SK-N-SH (cell line): ENCODE results near the gene UST. TPM values are rescaled to one million over a fixed set of nuclear protein-coding genes. Genes with fewer than 3 reads are reported as not detected.

Source experiments
- CTCF ChIA-PET: fragments of 300-600, 350-600 bp; formaldehyde crosslinking; extraction: SDS; loops from one replicate; lab custom pipeline; 2021; lab: Yijun Ruan, JAX
- POLR2A ChIA-PET: fragments of 350-600 bp; sonication (Branson Sonifier 250); formaldehyde crosslinking; extraction: SDS; loops from one replicate; lab custom pipeline; 2020; ENCODE audit warnings: antibody characterized with exemption, inconsistent platforms; lab: Yijun Ruan, JAX
- DNase-seq: peaks from one replicate; pipeline ENCODE4 v3.0.0; 2012
- H2AFZ ChIP-seq: fragments of 200-600 bp; sonication (generic); 2 replicates; pipeline ENCODE4 v1.8.1; 2016; ENCODE audit warnings: antibody characterized with exemption, mild to moderate bottlenecking, low read depth
- H3F3A ChIP-seq: fragments of 200-600 bp; sonication (generic); replicated peaks from 2 replicates; pipeline ENCODE3; 2016; ENCODE audit warnings: antibody characterized with exemption, mild to moderate bottlenecking; ENCODE audit not compliant: insufficient read depth
- H3K27ac ChIP-seq, 2 experiments: fragments of 200-500 bp in 1 of 2; fragments of 200-600 bp in 1 of 2; sonication (Bioruptor generic) in 1 of 2; sonication (generic), shearing (Covaris generic) in 1 of 2; 2 replicates each; pipeline versions ENCODE4 v1.5.1 to v1.6.1; 2014 to 2016; ENCODE audit warnings: low read depth in 2 of 2, inconsistent platforms in 1 of 2, low read length in 1 of 2, mild to moderate bottlenecking in 1 of 2, mixed read lengths in 1 of 2
- H3K27me3 ChIP-seq: fragments of 200-600 bp; sonication (generic), shearing (Covaris generic); 2 replicates; pipeline ENCODE4 v1.6.1; 2016; ENCODE audit warnings: mixed run types; ENCODE audit not compliant: insufficient read depth
- H3K36me3 ChIP-seq, 2 experiments: fragments of 200-500 bp in 1 of 2; fragments of 200-600 bp in 1 of 2; sonication (Bioruptor generic) in 1 of 2; sonication (generic) in 1 of 2; replicated peaks in 1 of 2; 2 replicates each; pipeline versions ENCODE3 to v1.5.1; 2014 to 2016; ENCODE audit warnings: low read length in 1 of 2, mild to moderate bottlenecking in 1 of 2; ENCODE audit not compliant: insufficient read depth in 2 of 2, control insufficient read depth in 1 of 2
- H3K4me1 ChIP-seq, 2 experiments: fragments of 200-500 bp in 1 of 2; fragments of 200-600 bp in 1 of 2; sonication (Bioruptor generic) in 1 of 2; sonication (generic), shearing (Covaris generic) in 1 of 2; 2 replicates each; pipeline versions ENCODE4 v1.5.1 to v1.6.1; 2014 to 2016; ENCODE audit warnings: low read depth in 1 of 2, low read length in 1 of 2, mixed run types in 1 of 2; ENCODE audit not compliant: insufficient read depth in 2 of 2, control insufficient read depth in 1 of 2
- H3K4me2 ChIP-seq: fragments of 200-600 bp; sonication (generic), shearing (Covaris generic); 2 replicates; pipeline ENCODE4 v1.6.1; 2017; ENCODE audit warnings: mixed run types
- H3K4me3 ChIP-seq, 2 experiments: fragments of 200-500 bp in 1 of 2; fragments of 200-600 bp in 1 of 2; sonication (Bioruptor generic) in 1 of 2; sonication (generic), shearing (Covaris generic) in 1 of 2; 2 replicates each; pipeline versions ENCODE4 v1.5.1 to v1.8.1; 2014 to 2016; ENCODE audit warnings: low read depth in 2 of 2, inconsistent platforms in 1 of 2, low read length in 1 of 2, mild to moderate bottlenecking in 1 of 2, mixed read lengths in 1 of 2, moderate library complexity in 1 of 2
- H3K79me2 ChIP-seq: fragments of 200-600 bp; sonication (generic); 2 replicates; pipeline ENCODE4 v1.8.1; 2017; ENCODE audit warnings: mild to moderate bottlenecking; ENCODE audit not compliant: insufficient read depth
- H3K9ac ChIP-seq: fragments of 200-600 bp; sonication (generic); 2 replicates; pipeline ENCODE4 v1.6.1; 2017; ENCODE audit warnings: mixed run types
- H3K9me2 ChIP-seq: fragments of 200-600 bp; sonication (generic); 2 replicates; pipeline ENCODE4 v1.6.1; 2017; ENCODE audit warnings: mixed run types
- H3K9me3 ChIP-seq: fragments of 200-600 bp; sonication (generic); 2 replicates; pipeline ENCODE4 v1.6.1; 2017; ENCODE audit warnings: mixed run types, mild to moderate bottlenecking, moderate library complexity
- H4K20me1 ChIP-seq: fragments of 200-600 bp; sonication (generic); 2 replicates; pipeline ENCODE4 v1.6.1; 2017; ENCODE audit warnings: mild to moderate bottlenecking, mixed run types; ENCODE audit not compliant: insufficient read depth
- EP300 ChIP-seq, 2 experiments: IDR thresholded peaks; 2 replicates each; pipeline versions ENCODE4 v1.4.0 to v1.6.1; 2012; ENCODE audit warnings: borderline replicate concordance in 1 of 2, low read depth in 1 of 2, low read length in 1 of 2
- FOSL2 ChIP-seq: IDR thresholded peaks from 2 replicates; pipeline ENCODE4 v1.4.0; 2012; ENCODE audit warnings: low read depth, mild to moderate bottlenecking, moderate library complexity, borderline replicate concordance
- FOXM1 ChIP-seq: IDR thresholded peaks from 2 replicates; pipeline ENCODE4 v1.4.0; 2012; ENCODE audit warnings: low read depth, mild to moderate bottlenecking
- JUND ChIP-seq: IDR thresholded peaks from 2 replicates; pipeline ENCODE4 v1.4.0; 2012
- POLR2AphosphoS5 ChIP-seq: IDR thresholded peaks from 2 replicates; pipeline ENCODE4 v1.6.1; 2012; ENCODE audit warnings: low read depth, low read length
- SIN3A ChIP-seq: IDR thresholded peaks from 2 replicates; pipeline ENCODE4 v1.6.1; 2012; ENCODE audit warnings: low read depth, mild to moderate bottlenecking, low read length, moderate library complexity, borderline replicate concordance
- TCF12 ChIP-seq: IDR thresholded peaks from 2 replicates; pipeline ENCODE4 v1.4.0; 2012
- YY1 ChIP-seq: IDR thresholded peaks from 2 replicates; pipeline ENCODE4 v1.4.0; 2012; ENCODE audit warnings: low read depth, mild to moderate bottlenecking
- WGBS: methylation state at CpG from one replicate; pipeline ENCODE4 v1.1.6; 2017; ENCODE audit warnings: low lambda C conversion rate; 5-methylcytosine and 5-hydroxymethylcytosine counted together
- polyA plus RNA-seq, 3 experiments: library from polyadenylated mRNA; depleted of rRNA; stranded (reverse); fragments of >200 nt; gene quantifications; 2 replicates each; pipeline ENCODE4 v1.2.3, GENCODE V29; 2012
- TF ChIP-seq, protein P1 (sequence below): IDR thresholded peaks from 2 replicates; pipeline ENCODE4; 2012
- TF ChIP-seq, protein P2 (sequence below): IDR thresholded peaks from 2 replicates; pipeline ENCODE4 v1.4.0; 2012; ENCODE audit warnings: low read depth, borderline replicate concordance
- TF ChIP-seq, protein P3 (sequence below): IDR thresholded peaks from 2 replicates; pipeline ENCODE4 v1.6.1; 2012; ENCODE audit warnings: mild to moderate bottlenecking, low read depth, low read length, moderate library complexity
- TF ChIP-seq, protein P4 (sequence below): IDR thresholded peaks from 2 replicates; pipeline ENCODE4 v1.4.0; 2012; ENCODE audit warnings: low read depth

Gene UST
- polyA plus RNA-seq, 1 of the 3 experiments (the other 2 are of a cell fraction) = 1.7 TPM

DNA sequence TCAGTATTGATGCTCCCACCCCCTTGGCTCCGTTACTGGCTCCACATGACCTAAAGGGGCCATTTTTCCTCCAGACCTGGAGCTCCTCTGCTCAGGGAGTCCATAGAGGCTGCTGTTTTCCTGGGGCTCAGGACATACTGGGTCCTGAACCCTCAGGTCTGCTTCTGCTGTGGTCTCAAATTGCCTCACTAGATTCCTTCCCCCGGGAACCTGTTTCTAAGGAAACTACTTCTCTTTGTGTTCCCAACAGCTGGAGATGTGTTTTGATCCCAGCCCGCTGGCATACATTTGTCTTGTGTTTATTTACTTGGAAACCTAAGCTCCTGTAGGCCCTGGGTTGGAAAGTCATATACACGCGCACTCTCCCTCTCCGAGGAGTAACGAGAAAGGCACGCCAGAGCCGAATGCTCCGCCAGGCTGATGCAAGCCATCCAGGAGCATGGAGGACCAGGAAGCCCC is 222.8 kb downstream of the UST start:
- no peak for TF ChIP-seq YY1
- Histone ChIP-seq H3K9me3 (no peaks in the 10 kb centered on the region), H3F3A (peaks cover 13% of the 10 kb centered on the region), H3K79me2 (no peaks in the 10 kb centered on the region), H3K9me2 (no peaks in the 10 kb centered on the region), H2AFZ (no peak overlapping the region), H3K4me2 (no peak overlapping the region), H3K27me3 (no peaks in the 10 kb centered on the region; the same call in 1 of the 2 replicates), H3K27ac (no peak overlapping the region), H3K9ac (no peak overlapping the region), H3K36me3 (no peaks in the 10 kb centered on the region), H3K4me3 (no peak overlapping the region), H3K4me1 (peaks cover 0 to 5% of the 10 kb centered on the region in 2 experiments; a peak in 1 of 4 replicates), H4K20me1 (no peaks in the 10 kb centered on the region)
- CTCF ChIA-PET = interaction anchor here (1.0 to 1.7 kb wide), 2 partner anchors 409 to 1846 kb away, joined by 3 to 6 read pairs; no protein-coding TSS in a partner anchor
- no peak for DNase-seq
- 70% methylated on average over 10 of the region's 10 CpGs for whole genome bisulfite sequencing
- POLR2A ChIA-PET = no interaction called here

DNA sequence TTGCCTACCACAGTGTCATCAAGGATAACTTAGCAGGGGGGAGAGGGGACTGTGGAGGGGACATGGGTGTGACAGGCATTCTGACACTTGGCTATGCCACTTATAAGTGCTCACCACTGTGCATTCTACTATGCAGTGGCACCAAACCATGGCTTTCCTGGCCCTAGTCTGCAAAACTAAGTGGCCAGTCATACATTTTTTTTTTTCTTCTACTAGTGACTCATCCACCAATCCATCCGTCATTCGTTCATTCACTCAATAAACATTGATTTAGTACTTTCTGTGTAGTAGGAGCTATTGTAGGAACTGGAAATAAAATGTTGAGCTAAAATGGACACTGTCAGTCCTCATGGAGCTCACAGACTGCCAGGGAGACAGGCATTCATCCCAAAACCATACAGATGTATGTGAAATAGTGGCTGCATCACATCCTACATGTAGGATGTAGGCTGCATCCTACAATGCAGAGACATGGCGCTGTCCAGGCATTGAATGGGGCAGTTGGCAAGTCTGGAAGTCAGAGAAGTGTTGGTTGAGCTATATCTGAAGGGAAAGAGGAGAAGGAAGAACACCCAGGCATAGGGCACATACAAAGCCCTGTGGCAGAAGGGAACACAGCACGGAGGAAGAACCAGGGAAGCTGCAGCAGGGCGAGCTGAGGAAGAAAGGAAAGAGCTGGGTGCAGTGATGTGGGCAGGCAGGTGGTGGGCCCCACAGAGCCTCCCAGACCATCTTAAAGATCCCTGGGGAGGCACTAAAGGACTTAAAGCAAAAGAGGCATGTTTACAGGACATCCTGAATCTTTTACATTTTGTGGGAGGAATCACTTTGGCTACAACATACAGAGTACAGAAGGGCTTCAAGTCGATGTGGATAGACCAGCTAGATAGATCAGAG is 224.4 kb downstream of the UST start:
- POLR2A ChIA-PET = no interaction called here
- no peaks in the 10 kb centered on the region for H4K20me1 ChIP-seq
- H3F3A ChIP-seq = peaks cover 13% of the 10 kb centered on the region
- H2AFZ ChIP-seq = no peak overlapping the region
- H3K9me3 ChIP-seq = no peaks in the 10 kb centered on the region
- no peak overlapping the region; the same call in 1 of the 2 replicates for H3K4me2 ChIP-seq
- H3K4me3 ChIP-seq = no peak overlapping the region
- H3K9ac ChIP-seq = no peak overlapping the region
- H3K27me3 ChIP-seq = no peaks in the 10 kb centered on the region; the same call in 1 of the 2 replicates
- no peaks in the 10 kb centered on the region for H3K9me2 ChIP-seq
- WGBS = 25% methylated on average over 6 of the region's 6 CpGs
- H3K27ac ChIP-seq = no peak overlapping the region
- peaks cover 0 to 5% of the 10 kb centered on the region in 2 experiments; a peak in 1 of 4 replicates for H3K4me1 ChIP-seq
- no peak for DNase-seq
- no peaks in the 10 kb centered on the region for H3K79me2 ChIP-seq
- TF ChIP-seq TCF12 (no peak), EP300 (IDR thresholded peaks at IDR 0.05; ENCODE audit: borderline replicate concordance in 1 of 2, low read depth in 1 of 2, low read length in 1 of 2) (no peak), FOSL2 (peak; percentile 61; the same call in 1 of the 2 replicates), JUND (peak; percentile 51), SIN3A (no peak), FOXM1 (no peak), POLR2AphosphoS5 (no peak)
- TF ChIP-seq, protein P1, sequence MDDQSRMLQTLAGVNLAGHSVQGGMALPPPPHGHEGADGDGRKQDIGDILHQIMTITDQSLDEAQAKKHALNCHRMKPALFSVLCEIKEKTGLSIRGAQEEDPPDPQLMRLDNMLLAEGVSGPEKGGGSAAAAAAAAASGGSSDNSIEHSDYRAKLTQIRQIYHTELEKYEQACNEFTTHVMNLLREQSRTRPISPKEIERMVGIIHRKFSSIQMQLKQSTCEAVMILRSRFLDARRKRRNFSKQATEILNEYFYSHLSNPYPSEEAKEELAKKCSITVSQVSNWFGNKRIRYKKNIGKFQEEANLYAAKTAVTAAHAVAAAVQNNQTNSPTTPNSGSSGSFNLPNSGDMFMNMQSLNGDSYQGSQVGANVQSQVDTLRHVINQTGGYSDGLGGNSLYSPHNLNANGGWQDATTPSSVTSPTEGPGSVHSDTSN = peak; percentile 62
- TF ChIP-seq, protein P2, sequence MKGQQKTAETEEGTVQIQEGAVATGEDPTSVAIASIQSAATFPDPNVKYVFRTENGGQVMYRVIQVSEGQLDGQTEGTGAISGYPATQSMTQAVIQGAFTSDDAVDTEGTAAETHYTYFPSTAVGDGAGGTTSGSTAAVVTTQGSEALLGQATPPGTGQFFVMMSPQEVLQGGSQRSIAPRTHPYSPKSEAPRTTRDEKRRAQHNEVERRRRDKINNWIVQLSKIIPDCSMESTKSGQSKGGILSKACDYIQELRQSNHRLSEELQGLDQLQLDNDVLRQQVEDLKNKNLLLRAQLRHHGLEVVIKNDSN = no peak
- TF ChIP-seq, protein P3, sequence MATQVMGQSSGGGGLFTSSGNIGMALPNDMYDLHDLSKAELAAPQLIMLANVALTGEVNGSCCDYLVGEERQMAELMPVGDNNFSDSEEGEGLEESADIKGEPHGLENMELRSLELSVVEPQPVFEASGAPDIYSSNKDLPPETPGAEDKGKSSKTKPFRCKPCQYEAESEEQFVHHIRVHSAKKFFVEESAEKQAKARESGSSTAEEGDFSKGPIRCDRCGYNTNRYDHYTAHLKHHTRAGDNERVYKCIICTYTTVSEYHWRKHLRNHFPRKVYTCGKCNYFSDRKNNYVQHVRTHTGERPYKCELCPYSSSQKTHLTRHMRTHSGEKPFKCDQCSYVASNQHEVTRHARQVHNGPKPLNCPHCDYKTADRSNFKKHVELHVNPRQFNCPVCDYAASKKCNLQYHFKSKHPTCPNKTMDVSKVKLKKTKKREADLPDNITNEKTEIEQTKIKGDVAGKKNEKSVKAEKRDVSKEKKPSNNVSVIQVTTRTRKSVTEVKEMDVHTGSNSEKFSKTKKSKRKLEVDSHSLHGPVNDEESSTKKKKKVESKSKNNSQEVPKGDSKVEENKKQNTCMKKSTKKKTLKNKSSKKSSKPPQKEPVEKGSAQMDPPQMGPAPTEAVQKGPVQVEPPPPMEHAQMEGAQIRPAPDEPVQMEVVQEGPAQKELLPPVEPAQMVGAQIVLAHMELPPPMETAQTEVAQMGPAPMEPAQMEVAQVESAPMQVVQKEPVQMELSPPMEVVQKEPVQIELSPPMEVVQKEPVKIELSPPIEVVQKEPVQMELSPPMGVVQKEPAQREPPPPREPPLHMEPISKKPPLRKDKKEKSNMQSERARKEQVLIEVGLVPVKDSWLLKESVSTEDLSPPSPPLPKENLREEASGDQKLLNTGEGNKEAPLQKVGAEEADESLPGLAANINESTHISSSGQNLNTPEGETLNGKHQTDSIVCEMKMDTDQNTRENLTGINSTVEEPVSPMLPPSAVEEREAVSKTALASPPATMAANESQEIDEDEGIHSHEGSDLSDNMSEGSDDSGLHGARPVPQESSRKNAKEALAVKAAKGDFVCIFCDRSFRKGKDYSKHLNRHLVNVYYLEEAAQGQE = peak; percentile 52; the same call in 1 of the 2 replicates
- TF ChIP-seq, protein P4, sequence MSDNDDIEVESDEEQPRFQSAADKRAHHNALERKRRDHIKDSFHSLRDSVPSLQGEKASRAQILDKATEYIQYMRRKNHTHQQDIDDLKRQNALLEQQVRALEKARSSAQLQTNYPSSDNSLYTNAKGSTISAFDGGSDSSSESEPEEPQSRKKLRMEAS = no peak
- CTCF ChIA-PET = interaction anchor here (1.7 kb wide), 1 partner anchor 24 kb away, joined by 5 read pairs; no protein-coding TSS in a partner anchor
- no peaks in the 10 kb centered on the region for H3K36me3 ChIP-seq
